NCI-H82 treated with DMSO at 0.1 percent for 48 hours (cell line): ENCODE results near the gene TPT1.
"Not testable (repeated sequence)": the region's sequence is repeated elsewhere in the genome, so short reads cannot be mapped to it uniquely, and the experiment has no call there.

Experiments
- DNase-seq: peaks from one replicate; lab custom pipeline; 2025; ENCODE audit not compliant: unreplicated experiment; lab: John Stamatoyannopoulos, UW

Gene TPT1

GRCh38 chr13:45303866-45304265, 37.1 kb downstream of the TPT1 start:
- no peak for DNase-seq

GRCh38 chr13:45303026-45303425, 38.0 kb downstream of the TPT1 start:
- no peak for DNase-seq

- no peak for DNase-seq
These were observed 38.5 kb downstream of the TPT1 start for GRCh38 chr13:45302507-45302906.

- no peak for DNase-seq
These were observed 39.7 kb downstream of the TPT1 start for GRCh38 chr13:45301263-45301662.

GRCh38 chr13:45300190-45300985, 40.6 kb downstream of the TPT1 start:
- DNase-seq: no peak

GRCh38 chr13:45299194-45299593, 41.8 kb downstream of the TPT1 start:
- DNase-seq: no peak

- DNase-seq: not testable (repeated sequence)
These were observed 42.4 kb downstream of the TPT1 start for GRCh38 chr13:45298550-45298949.

- DNase-seq: no peak
These were observed 42.8 kb downstream of the TPT1 start for GRCh38 chr13:45298206-45298505.

- no peak for DNase-seq
These were observed 43.4 kb downstream of the TPT1 start for GRCh38 chr13:45297456-45298205.

GRCh38 chr13:45296259-45296658, 44.7 kb downstream of the TPT1 start:
- no peak for DNase-seq

- no peak for DNase-seq
These were observed 45.4 kb downstream of the TPT1 start for GRCh38 chr13:45295536-45295935.

- DNase-seq: no peak
These were observed 48.8 kb downstream of the TPT1 start for GRCh38 chr13:45292176-45292575.

GRCh38 chr13:45289936-45290563, 50.9 kb downstream of the TPT1 start:
- no peak for DNase-seq
